ENCODE results near the gene ADGRF4.

ADGRF4 gene, protein sequence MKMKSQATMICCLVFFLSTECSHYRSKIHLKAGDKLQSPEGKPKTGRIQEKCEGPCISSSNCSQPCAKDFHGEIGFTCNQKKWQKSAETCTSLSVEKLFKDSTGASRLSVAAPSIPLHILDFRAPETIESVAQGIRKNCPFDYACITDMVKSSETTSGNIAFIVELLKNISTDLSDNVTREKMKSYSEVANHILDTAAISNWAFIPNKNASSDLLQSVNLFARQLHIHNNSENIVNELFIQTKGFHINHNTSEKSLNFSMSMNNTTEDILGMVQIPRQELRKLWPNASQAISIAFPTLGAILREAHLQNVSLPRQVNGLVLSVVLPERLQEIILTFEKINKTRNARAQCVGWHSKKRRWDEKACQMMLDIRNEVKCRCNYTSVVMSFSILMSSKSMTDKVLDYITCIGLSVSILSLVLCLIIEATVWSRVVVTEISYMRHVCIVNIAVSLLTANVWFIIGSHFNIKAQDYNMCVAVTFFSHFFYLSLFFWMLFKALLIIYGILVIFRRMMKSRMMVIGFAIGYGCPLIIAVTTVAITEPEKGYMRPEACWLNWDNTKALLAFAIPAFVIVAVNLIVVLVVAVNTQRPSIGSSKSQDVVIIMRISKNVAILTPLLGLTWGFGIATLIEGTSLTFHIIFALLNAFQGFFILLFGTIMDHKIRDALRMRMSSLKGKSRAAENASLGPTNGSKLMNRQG

GRCh38 chr6:47698342-47698787 is at the start of gene ADGRF4:
TSS of gene ADGRF4 (plus strand) at chr6:47698580. CDS start at chr6:47707246, 8,666 bp downstream.
- no peak for DNase-seq

- no peak for DNase-seq
Measured at GRCh38 chr6:47650553-47651432, 47.6 kb upstream of the ADGRF4 start.

DNA sequence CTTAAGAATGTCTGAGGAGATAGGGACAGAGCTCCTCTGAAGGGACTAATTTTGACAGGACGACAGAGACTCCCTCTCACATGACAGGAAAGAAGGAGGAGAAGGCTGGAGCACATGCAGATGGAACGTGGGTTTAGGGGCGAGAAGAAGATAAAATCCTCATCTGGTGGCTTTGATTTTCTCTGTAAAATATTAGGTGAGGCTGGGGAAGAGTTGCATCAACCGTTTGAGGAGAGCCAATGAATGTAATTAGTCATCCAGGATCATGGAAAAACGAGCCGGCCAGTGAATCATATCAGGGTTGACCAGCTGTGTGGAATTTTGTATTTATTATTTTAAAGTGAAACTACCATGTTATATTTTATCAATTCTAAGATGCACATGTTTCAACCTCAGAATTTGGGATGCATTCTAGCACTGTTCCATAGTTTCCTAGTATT is 46.9 kb upstream of the ADGRF4 start:
- no peak for DNase-seq

DNA sequence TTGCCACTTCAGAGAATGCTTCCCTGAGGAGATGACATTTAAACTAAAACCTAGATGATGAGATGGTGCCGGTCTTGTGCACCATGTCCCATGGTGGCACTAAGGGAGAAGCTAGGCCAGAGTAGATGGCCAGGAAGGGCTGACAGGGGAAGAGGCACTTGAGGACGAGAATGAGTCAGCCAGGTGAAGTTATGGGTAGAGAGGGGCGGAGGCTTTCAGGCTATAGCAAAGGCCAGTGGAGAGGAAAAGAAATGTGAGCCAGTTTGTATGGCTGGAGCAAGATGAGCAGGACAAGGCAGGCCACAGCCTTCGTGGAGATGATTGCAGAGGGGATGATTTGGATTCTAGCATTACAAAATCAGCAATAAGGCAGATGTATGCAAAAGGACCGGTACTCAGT is 44.7 kb upstream of the ADGRF4 start:
- no peak for DNase-seq

DNA sequence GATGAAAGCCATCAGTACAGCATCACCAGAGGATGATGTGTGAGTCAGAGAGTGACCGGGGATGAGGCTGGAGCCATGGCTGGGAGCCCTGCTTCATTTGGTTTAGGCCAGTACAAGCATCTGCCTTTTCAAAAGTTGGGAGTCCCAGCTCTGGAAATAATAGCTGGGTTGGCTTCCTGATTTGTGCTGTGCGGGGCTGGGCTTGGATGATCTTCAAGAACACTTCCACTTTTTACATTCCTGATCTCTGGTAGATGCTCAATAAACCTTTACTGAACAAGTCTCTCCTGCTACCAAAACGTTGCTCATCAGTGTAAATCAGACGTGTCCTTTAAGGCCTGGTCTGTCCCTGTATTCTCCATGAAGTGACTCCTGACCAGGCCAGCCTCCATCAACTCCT is 44.1 kb upstream of the ADGRF4 start:
- no peak for DNase-seq

DNA sequence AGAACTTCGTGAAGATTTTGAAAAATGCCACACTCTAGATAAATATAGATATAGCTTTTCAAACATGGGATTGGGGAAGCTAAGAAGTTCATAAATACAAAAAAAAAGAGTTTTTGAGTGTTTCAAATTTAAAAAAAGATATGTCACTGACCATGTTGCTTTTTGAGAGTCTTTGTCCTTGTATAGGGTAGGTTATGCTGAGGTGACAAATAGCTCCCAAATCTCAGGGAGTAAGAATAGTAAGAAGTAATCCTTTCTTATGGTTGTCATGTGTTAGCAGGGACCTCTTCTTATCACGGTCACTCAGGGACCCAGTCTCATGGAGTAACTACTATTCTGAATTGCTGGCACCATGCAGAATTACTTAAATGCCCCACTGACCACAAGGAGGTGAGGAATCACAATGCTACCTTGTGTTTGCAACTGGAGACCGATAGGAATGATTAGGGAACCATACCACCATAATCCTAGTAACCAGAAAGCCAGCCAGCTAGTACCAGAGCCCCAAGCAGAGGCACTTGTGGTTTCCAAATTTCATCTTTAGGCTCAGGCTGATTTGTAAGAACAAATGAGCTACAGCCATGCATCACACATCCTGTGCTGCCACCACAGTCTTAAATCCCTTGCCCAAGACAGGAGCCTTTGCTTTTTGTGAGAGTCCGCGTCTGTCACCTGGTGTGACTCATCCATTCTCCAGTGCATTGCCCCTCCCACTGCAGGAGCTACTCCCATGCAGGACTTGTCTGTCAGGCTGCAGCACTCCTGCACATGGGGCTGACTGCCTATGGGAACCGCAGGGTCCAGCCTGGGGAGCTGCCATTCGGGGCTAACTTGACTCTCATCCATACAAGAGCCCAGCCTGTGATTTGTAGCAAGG is 42.4 kb upstream of the ADGRF4 start:
- DNase-seq, result no peak

DNA sequence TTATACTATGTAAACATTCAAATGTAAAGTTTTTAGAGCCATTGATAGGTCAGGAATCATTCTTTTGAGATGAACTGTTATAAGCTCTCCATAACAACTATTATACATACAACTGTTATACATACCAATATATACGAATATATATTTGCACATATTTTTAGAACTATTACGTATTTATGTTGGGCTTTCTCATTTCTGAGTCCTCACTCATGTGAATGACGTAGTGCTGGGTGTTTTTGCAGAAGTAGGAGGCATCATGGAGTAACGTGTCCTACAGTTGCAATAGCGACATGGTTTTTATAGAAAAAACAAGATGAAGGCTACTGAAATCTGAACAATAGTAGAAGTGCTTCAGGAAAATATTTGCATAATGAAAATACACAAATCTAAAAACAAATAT is 36.4 kb upstream of the ADGRF4 start:
- no peak for DNase-seq

DNA sequence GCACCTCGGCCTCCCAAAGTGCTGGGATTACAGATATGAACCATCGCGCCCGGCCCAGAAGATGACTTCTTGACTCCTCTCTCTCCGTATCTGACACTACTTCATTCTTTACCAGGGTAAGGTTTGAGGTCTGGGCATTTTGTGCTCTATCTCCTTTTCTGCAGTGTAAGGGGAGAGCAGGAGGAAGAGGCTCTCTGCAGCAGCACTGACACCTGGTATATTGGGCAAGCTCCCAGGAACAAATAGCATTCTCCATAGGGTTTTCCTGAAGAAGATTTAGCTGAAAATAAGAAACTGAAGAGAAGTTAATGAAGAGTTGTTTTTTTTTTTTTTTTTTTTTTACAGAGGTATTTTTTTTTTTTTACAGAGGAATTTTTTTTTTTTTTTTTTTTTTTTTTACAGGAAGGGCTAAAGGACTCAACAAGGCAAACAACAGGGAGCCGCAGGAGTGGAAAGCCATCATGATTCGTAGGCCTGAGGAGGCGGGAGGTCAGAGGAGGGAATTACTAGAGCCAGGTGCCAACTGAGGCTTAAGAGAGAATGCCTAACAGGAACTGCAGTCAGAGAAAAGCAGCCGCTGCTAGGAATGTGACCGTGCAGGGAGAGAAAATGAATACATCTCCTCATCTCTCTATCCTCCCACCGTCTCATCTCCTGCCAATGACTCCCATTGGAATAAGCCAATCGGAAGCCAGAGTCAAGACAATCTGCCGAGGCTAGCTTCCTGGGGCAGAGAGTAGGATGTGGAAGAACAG is 34.7 kb upstream of the ADGRF4 start:
- no peak for DNase-seq

GRCh38 chr6:47665112-47665511 is 33.3 kb upstream of the ADGRF4 start:
- DNase-seq, result no peak

- DNase-seq, result no peak
Measured at GRCh38 chr6:47669684-47670513, 28.5 kb upstream of the ADGRF4 start.

DNA sequence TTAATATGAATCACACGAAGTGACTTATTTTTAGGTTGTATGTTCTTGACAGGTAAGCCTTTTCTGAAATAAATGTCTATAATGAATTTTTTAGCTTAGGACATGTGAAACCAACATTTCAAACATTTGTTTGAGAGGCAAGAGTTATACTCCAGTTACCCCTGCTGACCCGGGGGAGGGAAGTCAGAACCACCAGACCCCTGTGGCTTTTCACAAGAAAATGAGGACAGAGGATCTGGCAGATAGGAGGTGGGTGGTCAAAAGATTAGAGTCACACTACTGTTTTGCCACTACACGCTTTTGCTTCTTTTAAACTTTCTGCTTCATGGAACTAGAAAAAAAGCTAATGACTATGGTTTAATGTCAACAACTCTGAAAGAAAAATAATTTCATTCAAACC is 27.5 kb upstream of the ADGRF4 start:
- DNase-seq, result no peak

- DNase-seq, result no peak
Measured at GRCh38 chr6:47671777-47672176, 26.6 kb upstream of the ADGRF4 start.

GRCh38 chr6:47672816-47673215 is 25.6 kb upstream of the ADGRF4 start:
- no peak for DNase-seq

- DNase-seq, result no peak
Measured at GRCh38 chr6:47674673-47675072, 23.7 kb upstream of the ADGRF4 start.

- no peak for DNase-seq
Measured at GRCh38 chr6:47677381-47678100, 20.8 kb upstream of the ADGRF4 start.

DNA sequence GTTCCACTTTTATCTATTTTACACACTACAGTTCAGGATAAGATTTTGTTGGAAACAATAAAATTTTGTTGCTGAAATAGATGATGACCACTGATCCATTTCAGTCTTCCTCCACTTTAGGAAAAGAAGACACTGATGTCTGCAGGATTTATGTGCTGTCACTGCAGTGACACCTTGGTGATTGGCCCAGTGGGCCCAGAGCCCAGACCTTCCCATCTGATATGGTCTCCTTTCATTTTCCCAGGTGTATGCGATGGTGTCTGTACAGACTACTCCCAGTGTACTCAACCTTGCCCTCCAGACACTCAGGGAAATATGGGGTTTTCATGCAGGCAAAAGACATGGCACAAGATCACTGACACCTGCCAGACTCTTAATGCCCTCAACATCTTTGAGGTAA is 19.6 kb upstream of the ADGRF4 start:
- DNase-seq, result no peak

DNA sequence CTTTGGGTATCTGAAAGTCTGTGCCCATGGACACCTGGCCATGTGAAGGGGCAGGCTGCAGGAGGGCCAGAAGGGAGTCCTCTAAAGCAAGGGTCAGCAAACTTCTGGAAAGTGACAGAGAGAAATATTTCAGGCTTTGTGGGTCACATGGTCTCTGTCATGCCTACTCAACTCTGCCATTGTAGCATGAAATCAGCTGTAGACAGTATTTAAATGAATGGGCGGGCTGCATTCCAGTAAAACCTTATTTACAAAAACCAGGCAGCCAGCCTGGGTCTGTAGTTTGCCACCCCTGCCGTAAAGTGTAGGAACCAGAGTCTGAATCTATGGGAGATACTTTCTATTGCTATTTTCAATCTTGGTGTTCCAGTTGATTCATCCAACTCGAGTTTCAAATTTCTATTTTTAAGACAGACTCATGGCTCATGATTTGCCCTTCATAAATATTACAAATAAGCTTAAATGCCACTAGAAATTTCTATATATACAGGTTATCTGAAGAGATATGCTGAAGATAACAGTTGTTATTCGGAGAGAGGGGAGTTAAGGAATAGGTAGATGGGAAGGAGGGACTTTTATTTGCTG is 19.0 kb upstream of the ADGRF4 start:
- no peak for DNase-seq

DNA sequence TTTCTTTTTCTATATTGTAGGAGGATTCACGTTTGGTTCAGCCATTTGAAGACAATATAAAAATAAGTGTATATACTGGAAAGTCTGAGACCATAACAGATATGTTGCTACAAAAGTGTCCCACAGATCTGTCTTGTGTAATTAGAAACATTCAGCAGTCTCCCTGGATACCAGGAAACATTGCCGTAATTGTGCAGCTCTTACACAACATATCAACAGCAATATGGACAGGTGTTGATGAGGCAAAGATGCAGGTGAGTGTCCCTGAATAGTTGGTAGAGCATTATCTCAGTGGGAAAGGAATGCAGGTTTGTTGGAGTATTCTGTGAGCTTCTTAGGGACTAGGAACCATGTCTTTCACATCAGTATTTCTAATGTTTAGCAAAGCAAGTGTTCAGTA is 18.3 kb upstream of the ADGRF4 start:
- no peak for DNase-seq

GRCh38 chr6:47680724-47681123 is 17.7 kb upstream of the ADGRF4 start:
- no peak for DNase-seq
